ENCODE measurements around the gene POU2AF1.
"Not testable (repeated sequence)": the region's sequence is repeated elsewhere in the genome, so short reads cannot be mapped to it uniquely, and the experiment has no call there.

POU2AF1 gene

DNA sequence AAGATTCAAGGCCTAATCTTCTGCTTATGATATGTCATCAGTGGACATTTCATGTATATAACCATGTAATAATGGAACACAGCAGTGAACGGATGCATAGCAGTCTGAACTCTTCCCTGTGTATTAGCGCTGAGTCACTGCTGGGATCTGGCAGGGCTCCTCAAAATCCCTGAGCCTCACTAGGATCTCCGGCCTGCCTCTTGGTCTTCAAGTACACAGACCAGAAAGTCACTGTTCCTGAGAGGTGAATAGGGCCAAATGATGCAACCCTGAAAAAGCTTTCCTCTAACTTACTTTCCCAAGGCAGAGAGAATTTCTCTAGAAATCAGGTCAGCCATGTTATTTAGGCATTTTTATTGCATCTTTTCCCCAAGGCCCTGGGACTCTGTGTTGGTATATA, 35.0 kb downstream of the POU2AF1 start:
- no peak for DNase-seq (ENCODE audit: low spot score)

DNA sequence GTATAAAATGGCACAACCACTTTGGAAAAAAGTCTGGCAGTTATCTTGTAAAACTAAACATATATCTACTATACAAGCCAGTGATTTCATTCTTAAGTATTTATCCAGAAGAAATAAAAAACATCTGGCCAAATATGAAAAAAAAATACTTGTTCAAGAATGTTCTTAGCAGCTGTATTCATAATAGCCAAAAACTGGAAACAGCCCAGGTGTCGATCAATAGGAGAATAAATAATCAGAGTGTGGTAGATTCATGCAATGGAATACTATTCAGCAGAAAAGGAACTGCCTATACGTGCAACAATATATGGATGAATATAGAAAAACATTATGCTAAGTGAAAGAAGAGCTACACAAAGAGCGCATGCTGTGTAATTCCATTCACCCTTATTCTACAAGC, 36.7 kb downstream of the POU2AF1 start:
- DNase-seq (ENCODE audit: low spot score), result no peak

DNA sequence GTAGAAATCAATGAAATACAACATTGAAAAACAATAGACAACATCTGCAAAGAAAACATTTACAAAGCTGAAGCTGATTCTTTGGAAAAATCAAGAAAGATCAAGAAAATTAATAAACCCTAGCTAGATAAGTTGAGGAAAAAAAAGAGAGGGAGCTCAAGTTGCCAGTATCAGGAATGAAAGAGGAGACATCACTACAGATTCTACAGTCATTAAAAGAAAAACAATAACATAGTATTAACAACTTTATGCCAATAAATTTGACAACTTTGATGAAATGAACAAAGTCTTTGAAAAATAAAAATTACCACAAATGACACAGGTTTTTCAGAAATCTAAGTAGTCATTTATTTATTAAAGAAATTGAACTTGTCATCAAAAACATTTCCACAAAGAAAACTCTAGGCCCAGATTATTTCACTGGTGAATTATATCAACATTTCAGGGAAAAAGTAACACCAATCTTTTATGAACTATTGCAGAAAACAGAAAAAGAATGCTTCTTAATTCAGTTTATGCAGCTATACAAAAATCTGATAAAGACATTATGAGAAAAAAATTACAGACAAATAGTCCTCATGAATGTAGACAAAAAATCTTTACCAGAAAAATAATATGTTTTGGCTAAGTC, 39.2 kb downstream of the POU2AF1 start:
- DNase-seq (ENCODE audit: low spot score), result no peak

DNA sequence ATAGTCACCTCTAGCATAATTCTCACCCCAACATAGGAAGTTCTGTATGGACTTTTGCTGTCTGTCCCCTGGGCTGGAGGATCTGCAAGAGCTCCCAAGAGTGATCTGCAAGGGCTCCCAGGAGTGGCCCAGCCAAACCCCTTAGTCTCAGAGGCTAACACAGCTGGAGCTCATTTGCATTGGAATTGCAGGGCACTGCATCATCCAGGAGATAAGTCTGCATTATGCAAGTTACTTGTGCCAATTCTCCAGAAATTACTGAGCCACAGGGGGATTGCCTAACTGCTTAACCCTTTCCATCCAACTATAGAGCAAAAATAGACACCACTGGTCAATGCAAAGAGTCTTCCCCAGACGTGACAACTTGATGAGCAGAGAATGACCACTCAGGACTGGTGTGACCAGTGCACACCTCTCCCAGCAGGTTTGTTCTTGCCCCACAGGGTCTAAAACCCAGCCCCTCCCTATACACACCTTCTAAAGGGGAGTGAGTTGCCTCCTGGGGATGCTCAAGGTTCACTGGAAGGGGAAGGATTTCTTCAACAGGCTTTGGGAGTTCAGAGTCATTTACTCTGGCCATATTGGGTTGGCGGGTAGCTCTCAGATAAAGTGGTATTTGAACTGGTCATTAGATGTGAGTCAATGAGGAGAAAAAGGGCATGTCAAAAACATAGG, 42.4 kb downstream of the POU2AF1 start:
- no peak for DNase-seq (ENCODE audit: low spot score)

DNA sequence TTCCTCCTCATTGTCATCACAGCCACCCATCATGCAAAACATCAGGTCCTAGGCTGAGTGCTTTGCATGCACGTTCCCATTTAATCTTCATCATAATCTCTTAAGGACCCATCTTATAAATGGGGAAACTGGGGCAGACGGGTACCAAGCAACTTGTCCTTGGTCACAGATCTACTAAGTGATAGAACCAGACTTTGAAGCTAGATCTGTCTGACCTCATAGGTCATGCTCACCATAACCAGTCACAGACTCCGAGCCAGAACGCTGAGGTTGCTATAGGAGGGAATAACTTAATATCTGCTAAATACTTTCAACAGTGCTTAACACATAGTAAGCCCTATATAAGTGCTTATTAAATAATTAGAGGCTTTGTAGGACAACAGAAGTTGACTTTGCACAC, 43.0 kb downstream of the POU2AF1 start:
- no peak for DNase-seq (ENCODE audit: low spot score)

DNA sequence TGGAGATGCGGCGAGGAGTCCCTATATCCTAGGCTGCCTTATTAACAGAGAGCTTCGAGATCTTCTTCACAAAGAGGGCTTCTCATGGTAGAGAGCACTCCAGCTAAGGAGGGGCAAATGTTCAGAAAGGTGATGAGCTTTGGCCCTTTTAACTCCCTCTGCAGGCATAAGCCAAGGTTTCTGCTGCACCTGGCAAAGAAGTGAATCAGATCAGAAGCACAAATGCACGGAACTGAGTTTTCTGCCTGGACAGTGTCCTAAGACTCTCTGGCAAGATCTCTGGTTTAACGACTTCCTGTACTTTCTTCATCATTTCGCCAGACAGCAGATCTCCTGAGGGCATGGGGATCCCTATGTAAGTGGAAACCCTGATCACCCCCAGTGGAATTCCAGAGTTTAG, 43.5 kb downstream of the POU2AF1 start:
- no peak for DNase-seq (ENCODE audit: low spot score)

DNA sequence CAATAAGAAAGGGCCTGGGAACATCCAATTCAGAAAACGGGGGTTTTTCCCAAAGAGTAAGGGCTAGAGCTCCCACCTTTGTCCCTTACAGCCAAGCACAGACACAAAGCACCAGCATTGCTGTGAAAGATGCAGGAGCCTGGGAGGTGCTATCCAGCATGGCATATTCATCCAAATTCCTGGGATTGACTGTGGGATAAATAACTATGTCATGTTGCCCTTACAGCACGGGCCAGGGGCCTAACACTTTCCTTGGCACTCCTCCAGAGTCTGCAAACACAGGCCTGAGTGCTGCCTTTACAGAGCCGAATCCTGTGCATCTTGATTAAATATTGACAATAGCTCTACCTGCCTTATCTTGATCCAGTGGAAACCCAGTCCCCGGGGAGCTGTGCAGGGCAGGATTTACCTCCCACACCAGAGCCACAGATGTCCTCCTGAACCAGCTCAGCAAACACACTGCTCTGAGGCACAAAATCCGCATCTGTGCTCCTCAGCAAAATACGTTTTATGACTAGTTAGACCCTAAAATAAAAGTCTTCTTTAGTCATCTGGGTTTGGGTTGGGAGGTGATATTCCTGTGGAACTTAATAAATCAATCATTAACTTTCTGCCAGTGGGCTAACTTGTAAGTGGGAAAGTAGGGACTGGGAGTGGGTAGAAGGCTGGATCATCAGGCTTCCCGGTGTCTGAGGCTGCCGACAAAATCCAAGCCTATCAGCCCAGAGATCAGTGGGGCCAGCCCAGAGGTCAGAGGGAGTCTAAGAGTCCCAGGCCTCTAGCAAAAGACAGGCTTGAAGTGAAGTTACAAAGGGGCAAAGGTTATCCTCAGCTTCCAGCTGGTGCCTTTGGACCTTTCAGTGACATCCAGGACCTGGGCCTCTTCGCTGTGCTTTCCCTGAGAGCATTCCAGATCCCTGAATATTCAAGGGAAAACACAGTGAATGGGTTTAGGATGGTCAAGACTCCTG, 44.3 kb downstream of the POU2AF1 start:
- no peak for DNase-seq (ENCODE audit: low spot score)

DNA sequence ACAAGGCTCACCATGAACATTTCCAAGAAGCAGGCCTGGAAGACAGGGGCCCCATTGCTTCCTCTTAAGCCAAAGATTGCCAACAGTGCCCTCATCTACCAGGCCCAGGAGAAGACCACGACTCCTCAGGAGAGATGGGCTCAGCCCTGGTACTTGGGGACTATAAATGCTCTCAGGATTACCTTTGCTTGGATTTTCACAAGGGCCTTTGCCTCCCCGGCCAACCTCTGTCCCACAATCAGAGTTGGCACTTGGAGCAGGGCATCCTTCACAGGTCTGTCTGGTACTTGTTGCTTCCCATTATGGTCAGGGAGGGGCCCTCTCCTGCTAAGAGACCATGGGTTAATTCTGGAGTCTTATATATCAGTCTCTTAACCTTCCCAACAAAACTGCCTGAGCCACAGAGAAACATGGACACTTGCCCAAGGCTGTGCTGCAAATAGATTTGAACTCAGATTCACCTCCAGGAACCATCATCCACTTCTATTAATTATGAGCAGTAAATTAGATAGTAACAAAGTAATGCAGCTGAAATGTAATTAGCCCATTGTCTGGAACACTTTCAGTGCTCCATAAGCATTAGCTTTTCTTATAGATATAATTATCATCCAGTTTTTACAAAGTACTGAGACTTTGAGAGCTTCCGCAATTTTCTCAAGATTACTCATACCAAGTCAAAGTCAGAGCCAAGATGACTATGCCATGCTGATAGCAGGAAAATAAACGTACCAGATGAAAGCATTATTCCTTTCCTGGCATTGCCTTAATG, 47.2 kb downstream of the POU2AF1 start:
- DNase-seq (ENCODE audit: low spot score), result no peak

DNA sequence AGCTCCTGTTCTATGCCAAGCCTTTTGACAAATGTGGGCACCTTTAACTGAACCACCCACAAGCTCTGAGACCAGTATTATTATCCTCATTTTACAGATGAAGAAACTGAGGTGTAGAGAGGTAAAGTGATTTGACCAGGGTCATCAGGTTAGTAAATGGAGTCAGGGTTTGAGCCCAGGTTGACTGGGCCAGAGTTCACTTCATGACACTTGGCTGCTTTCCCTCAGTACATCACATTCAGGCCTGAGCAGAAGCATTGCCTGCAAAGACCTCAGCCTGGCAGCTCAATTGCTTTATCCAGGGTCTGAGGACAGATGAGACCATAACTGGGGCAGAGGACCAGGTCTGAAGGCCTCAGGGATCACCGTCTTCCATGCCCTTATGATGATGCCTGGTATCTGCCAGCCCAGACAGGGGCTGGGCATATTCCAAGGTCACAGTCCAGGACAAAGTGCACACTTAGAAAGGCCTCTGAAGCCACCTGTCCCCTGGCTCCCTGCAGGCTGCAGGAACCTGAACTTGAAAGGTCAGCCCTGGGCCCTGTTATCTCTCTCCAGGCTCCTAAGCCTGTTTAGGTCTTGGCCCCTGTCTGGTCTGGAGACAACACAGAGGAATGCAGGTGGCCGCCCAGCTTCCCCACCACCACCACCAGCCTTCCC, 48.7 kb downstream of the POU2AF1 start:
- DNase-seq (ENCODE audit: low spot score), result no peak

DNA sequence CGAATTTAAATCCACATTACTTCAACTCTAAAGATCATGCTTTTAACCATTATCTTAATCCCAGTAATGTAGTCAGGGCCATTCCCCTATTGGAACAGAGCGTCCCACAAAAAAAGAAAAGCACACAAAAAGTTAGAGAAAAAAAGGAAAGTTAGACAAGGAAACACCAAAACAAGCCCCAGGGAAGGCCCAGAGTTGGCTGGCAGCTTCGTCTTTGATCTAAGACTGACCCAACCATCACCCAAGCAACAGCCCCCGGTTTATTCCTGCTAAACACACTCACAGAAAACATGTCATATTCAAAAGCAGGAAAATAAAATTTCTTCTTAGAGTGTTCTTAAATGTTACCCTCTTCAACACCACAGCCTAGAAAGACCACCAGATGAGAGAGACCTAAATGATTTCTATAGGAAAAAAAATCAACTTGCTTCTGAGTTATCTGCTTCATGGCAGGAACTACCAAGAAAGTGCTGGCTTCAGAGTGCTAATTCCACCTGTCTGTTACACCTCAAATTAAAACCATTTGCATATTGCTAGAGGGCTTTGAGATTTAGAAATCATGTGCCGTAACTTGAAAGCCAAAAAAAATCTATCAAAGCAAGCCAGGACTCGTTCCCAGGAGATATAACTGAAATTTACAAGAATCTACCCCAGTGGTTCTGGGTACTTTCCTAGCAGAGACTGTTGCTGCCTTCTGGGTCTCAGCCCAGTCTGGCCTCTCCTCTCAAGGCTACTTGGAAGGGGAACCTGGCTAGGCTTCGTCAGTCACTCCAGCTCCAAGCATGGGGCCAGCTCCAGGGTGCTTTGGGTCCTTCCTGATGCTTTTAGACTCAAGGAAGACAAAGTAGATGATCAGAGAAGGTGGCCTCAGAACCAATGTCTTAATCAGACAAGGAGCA, 49.5 kb downstream of the POU2AF1 start:
- DNase-seq (ENCODE audit: low spot score), result no peak

DNA sequence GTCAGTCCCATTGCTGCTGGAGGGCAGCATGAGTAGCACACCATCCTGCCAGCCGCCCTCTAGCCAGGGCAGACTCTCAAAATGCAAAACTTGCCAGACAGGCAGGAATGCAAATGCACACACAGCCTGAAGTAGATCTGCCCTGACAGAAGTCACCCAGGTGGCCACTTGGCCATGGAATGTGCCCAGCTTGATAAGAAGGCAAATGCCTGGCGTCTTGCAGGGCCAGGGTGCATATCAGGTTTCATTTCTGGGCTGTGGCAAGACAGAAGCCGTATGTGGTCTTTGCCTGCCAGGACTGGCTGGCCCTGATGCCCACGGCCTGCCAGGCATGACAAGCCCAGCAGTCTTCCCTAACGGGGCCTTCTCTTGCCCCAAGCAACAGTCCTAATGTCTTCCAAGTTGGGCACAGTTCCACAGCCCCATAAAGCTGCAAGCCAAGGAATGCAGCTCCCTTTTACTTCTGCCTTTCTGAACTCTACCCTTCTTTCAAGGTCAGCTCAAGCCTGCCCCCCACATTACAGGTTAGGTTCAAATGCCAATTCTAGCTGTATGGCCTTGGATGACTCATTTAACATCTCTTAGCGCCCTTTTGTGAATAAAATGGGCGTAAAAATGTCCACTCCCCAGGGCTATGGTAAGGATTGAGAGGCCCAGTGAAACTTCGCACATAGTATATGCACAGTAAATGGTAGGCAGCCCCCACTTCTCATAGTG, 51.0 kb downstream of the POU2AF1 start:
- DNase-seq (ENCODE audit: low spot score), result no peak

DNA sequence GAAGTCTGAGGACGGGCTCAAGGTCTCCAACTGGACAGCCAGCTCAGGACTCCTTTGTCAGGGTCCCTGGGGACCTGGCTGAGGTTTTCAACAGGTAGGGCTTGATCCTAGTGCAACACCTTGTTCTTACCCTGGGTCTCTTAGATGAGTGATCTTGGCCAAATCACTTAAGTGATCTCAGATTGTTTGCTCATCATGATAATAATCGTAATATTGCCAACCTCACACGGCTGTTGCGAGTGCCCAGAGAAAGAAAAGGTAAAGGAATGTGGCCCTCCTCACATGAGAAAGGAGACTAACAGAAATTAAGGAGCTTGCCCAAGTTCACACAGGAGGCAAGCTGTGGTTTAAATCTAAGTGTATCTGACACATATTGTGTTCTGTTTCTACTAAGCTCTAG, 52.3 kb downstream of the POU2AF1 start:
- DNase-seq (ENCODE audit: low spot score), result no peak

DNA sequence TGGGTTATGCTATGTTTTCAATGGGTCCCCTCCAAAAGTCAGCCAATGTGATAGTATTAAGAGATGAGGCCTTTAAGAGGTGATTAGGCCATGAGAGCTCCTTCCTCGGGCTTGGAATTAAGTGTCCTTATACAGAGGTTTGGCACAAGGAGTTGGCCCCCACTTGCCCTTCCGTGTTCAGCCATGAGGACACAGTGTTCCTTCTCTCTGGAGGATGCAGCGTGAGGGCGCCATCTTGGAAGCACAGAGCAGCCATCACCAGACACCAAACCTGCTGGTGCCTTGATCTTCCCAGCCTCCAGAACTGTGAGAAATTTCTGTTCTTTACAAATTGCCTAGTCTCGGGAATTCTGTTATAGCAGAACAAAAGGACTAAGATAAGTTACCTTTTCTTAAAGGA, 53.8 kb downstream of the POU2AF1 start:
- no peak for DNase-seq (ENCODE audit: low spot score)

DNA sequence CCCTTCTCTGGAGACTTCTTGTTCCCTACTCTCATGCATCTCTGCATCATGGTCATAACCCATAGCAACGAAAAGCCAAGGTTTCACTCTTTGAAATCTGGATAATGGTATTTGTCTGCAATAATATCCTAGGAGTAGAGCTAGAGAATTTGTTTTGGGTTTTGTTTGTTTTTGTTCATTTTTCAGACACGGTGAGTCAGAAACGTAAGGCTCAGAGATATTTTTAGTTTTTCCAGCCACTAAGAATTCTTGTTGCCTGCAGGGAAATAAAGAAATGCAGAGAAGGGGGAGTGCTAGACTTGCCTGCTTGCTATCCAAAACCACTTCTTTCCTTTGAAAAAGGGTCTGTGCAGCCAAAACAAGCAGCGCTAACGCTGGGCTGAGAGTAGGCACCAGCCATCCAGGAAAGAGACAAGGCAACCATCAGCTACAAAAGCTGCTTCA, 54.8 kb downstream of the POU2AF1 start:
- DNase-seq (ENCODE audit: low spot score), result no peak

DNA sequence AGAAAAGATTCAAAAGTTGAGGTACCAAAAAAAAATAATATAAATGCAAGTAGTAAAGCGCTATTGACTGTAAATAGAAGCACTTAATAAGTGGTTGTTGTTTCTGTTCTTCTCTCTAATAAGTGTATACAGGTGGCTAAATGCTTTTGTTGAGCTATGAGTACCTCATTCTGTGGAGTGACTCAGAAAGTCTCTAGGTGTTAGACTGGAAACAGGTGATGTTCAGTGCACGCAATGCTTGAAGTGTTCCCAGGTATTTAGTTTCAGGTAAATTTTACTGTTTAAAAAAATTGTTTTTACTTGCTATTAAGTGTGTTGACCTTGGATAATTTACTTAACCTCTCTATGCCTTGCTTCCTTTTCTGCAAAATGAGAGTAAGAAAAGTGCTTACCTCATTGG, 56.5 kb downstream of the POU2AF1 start:
- no peak for DNase-seq (ENCODE audit: low spot score)

DNA sequence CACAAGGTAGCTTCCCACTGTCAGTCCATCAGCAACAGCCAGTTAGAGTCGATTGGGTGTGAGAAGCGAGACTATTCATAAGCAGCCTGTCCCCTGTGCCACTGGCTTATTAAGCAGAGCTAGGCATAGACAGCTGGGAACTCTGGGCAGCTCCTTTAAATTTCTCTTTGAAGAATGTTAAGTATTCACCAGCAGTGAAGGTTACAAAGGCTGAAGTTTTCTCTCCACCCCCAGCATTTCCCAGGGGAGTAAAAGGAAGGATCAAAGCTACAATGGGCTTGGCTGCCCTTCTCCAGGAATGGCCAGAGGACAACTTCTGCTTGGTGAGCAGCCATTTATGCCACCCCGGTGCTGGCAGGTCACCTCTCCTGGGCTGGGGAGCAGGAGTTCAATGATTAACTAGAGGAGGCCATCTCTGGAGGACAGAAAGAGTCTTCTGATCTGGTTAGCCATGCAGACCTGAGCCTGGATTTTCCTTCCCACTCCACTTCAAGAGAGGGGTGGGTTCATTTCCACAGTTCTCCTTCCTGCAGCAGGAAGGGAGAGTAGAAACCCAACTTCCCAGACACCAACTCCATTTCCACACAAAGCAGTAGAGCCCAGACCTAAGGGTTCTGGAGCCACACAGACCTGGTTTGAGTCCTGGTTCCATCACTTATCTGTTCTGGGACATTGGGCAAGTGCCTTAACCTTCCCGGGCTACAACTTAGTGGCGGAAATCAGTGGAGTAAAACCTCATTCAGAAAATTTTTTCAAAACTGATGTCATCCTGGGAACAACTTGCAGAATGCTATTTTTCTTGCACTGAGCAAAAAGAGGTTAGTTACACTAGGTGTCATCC, 58.1 kb downstream of the POU2AF1 start:
- no peak for DNase-seq (ENCODE audit: low spot score)

DNA sequence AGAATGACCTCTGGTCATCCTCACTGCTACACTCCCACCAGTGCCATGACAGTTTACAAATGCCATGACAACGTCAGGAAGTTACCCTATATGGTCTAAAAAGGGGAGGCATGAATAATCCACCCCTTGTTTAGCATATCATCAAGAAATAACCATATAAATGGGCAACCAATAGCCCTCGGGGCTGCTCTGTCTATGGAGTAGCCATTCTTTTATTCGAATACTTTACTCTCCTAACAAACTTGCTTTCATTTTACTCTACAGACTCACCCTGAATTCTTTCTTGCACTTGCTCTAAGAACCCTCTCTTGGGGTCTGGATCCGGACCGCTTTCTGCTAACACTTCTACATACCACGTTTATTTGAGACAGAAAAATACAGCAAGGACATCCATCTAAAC, 58.9 kb downstream of the POU2AF1 start:
- not testable (repeated sequence) for DNase-seq (ENCODE audit: low spot score)

DNA sequence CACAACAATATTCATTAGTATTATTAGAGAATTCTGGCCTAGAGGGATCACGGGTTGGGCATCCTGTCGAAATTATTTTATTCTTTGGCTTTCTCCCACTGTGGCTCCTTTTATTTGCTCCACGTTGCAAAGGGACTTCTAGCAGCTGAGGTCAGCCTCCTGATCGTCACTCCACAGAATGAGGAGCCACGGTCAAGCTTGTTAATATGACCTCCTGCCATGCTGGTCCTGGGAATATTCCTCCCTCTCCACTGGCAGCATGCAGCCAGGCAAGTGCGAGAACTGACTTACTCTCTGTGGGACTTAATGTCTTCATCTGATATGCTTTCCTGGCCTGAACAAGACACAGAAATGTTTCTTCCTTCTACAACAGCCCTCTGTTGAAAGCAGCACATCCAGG, 59.8 kb downstream of the POU2AF1 start:
- no peak for DNase-seq (ENCODE audit: low spot score)

DNA sequence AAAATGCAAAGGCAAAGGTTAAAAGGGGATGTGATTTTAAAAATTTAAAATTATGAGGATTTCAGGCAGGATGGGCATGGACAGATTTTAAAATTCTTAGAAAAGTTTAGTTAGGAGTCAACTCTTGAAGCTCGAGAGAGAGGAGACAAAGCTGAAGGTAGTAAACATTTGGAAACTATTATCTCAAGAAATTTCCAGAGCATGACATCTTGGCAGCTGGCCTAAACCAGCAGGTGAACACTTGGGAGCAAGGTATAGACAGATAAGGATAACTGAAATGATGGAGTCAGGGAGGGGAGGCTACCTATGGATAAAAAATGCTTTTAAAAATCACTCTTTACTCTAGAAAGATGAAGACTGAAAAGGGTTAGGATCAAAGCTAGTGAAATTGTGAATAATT, 67.0 kb downstream of the POU2AF1 start:
- DNase-seq (ENCODE audit: low spot score), result no peak

Measured in CD4-positive, alpha-beta T cell treated with Interleukin-6 at 100 ng/mL for 8 hours (primary cell).